NT2/D1 (cell line): ENCODE data around the gene B2M.
"Not testable (repeated sequence)": the region's sequence is repeated elsewhere in the genome, so short reads cannot be mapped to it uniquely, and the experiment has no call there.

Experiments
- DNase-seq: peaks from one replicate; pipeline ENCODE4 v3.0.0-alpha.2; 2011; ENCODE audit warnings: low read depth, low spot score
- H3K27me3 ChIP-seq: 2 replicates; pipeline ENCODE4 v1.6.0; 2011; ENCODE audit warnings: mild to moderate bottlenecking; ENCODE audit not compliant: insufficient read length, insufficient read depth
- H3K36me3 ChIP-seq: 2 replicates; pipeline ENCODE4 v1.6.1; 2011; ENCODE audit warnings: mild to moderate bottlenecking, low read length, mixed read lengths; ENCODE audit not compliant: insufficient read depth, insufficient read length
- H3K4me1 ChIP-seq: 2 replicates; pipeline ENCODE4 v1.5.1; 2011; ENCODE audit not compliant: insufficient read depth, insufficient read length
- H3K4me3 ChIP-seq: 2 replicates; pipeline ENCODE4 v1.5.1; 2011; ENCODE audit warnings: low read depth; ENCODE audit not compliant: insufficient read length
- H3K9ac ChIP-seq: 2 replicates; pipeline ENCODE4 v1.6.0; 2011; ENCODE audit warnings: low read depth; ENCODE audit not compliant: insufficient read length
- H3K9me3 ChIP-seq: 2 replicates; pipeline ENCODE4 v1.5.1; 2011; ENCODE audit warnings: mild to moderate bottlenecking, low read length; ENCODE audit not compliant: insufficient read depth
- SUZ12 ChIP-seq: IDR thresholded peaks from 2 replicates; pipeline ENCODE4 v1.6.1; 2011; ENCODE audit not compliant: insufficient read length, insufficient read depth; ENCODE audit errors: extremely low read depth
- YY1 ChIP-seq: IDR thresholded peaks from 2 replicates; pipeline ENCODE4 v1.6.1; 2011; ENCODE audit not compliant: insufficient read length, insufficient read depth
- ZNF274 ChIP-seq: IDR thresholded peaks from 2 replicates; pipeline ENCODE4 v1.6.1; 2011; ENCODE audit warnings: mild to moderate bottlenecking, low read depth, low read length

Gene B2M

DNA sequence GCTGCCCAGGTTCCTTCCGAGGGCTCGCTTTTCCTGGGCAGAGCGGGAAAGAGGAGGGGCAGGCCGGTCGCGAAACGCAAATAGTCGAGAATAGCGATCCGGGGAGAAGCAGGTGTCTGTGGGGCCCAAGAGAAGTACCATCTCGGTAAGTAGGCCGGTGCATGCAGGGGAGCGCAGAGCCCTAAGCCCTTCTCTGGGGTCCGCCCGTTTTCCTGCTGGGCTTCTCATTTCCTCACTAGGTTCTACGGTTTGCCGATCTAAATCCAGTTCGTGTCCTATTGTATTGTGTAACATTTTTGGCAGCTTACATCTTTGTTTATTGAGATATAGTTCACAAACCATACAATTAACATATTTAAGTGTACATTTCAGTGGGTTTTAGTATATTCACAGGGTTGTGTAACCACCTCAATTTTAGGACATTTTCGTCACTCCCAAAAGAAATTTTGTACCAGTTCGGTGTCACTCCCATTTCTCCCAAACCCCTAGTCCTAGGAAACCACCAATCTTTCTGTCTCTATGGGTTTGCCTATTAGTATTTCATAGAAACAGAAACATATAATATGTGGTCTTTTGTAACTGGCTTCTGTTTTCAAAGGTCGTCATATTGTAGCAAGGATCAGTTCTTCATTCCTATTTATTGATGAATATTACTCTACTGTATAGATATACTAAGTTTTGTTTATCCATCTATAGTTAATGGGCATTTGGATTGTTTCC, 18.3 kb downstream of the B2M start:
- TF ChIP-seq ZNF274 (no peak), SUZ12 (no peak)
- no peak for DNase-seq

DNA sequence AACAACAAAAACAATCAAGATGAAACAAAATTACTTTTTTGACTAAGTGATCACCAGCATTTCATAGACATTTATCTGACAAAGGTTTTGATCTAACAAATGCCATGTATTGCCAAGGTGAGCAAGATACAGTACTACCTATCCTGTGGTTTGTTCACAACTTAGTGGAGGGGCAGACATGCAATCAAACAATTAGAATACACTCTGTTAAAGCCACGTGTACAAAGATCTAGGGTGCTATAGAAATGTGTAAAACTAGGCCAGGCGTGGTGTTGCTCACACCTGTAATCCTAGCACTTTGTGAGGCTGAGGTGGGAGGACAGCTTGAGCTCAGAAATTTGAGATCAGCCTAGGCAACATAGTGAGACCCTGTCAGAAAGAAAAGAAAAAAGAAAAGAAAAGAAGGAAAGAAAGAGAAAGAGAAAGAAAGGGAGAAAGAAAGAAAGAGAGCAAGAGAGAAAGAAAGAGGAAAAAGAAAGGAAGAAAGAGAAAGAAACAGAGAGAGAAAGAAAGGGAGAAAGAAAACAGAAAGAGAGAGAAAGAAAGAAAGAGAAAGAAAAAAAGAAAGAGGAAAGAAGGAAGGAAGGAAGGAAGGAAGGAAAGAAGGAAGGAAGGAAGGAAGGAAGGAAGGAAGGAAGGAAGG, 23.6 kb downstream of the B2M start:
- TF ChIP-seq YY1 (no peak), SUZ12 (no peak)
- no peak overlapping the region for H3K9ac ChIP-seq
- peaks cover 8% of the 10 kb centered on the region for H3K36me3 ChIP-seq
- H3K27me3 ChIP-seq = peaks cover 2% of the 10 kb centered on the region
- H3K4me1 ChIP-seq = no peaks in the 10 kb centered on the region
- H3K4me3 ChIP-seq = no peak overlapping the region
- no peaks in the 10 kb centered on the region for H3K9me3 ChIP-seq
- no peak for DNase-seq

More for the DNA sequence above, 18.3 kb downstream of the B2M start:
- Histone ChIP-seq H3K9me3 (no peaks in the 10 kb centered on the region), H3K9ac (peak overlapping the region; percentile 80), H3K36me3 (peaks cover 8% of the 10 kb centered on the region), H3K4me1 (peaks cover 2% of the 10 kb centered on the region), H3K4me3 (peak overlapping the region; percentile 91), H3K27me3 (peaks cover 12% of the 10 kb centered on the region)

GRCh38 chr15:44735482-44736180, 24.3 kb downstream of the B2M start:
- no peak overlapping the region for H3K9ac ChIP-seq
- no peak for DNase-seq
- no peaks in the 10 kb centered on the region for H3K4me1 ChIP-seq
- H3K36me3 ChIP-seq = peaks cover 8% of the 10 kb centered on the region
- no peaks in the 10 kb centered on the region for H3K9me3 ChIP-seq
- no peaks in the 10 kb centered on the region for H3K27me3 ChIP-seq
- no peak overlapping the region for H3K4me3 ChIP-seq
- TF ChIP-seq YY1 (no peak), SUZ12 (no peak), ZNF274 (no peak)

GRCh38 chr15:44736181-44736765, 25.0 kb downstream of the B2M start, which contains the start of gene TRIM69:
TRIM69 (plus strand) TSS chr15:44736528; CDS start chr15:44736705, 177 bp downstream.
- Histone ChIP-seq H3K9ac (no peak within 1 kb of the TSS), H3K27me3 (no peaks in the 10 kb centered on the region), H3K4me3 (no peak within 1 kb of the TSS), H3K4me1 (no peaks in the 10 kb centered on the region), H3K9me3 (no peaks in the 10 kb centered on the region), H3K36me3 (peaks cover 7% of the 10 kb centered on the region)
- TF ChIP-seq ZNF274 = no peak
- no peak for DNase-seq

DNA sequence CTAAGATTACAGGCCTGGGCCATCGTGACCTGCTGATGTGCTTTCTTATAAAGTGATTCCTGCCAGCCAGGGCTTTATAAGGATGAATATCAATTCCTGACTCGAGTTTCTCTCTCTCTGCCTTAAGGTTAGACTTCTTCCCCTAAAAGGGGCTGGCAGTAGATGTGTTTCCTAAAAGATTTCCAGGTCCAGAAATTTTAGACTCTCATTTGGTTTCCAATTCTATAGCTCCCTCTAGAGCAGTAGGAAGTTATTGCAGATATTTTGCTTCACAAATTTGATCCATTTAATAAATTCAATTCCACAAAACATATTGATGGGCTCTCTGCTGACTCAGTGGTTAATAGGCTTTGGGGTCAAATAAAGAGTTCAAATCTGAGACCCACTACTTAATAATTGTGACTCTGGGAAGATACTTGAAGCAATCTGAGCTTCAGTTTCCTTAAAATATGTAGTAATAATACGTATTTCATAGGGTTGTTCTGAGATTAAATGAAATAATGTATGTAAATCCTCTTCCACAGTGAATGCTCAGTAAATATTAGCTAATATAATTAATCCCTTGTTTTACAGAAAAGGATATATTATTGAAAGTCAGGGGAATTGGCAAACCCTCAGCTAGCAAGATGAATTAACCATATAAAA, 27.1 kb downstream of the B2M start:
- no peak for DNase-seq

DNA sequence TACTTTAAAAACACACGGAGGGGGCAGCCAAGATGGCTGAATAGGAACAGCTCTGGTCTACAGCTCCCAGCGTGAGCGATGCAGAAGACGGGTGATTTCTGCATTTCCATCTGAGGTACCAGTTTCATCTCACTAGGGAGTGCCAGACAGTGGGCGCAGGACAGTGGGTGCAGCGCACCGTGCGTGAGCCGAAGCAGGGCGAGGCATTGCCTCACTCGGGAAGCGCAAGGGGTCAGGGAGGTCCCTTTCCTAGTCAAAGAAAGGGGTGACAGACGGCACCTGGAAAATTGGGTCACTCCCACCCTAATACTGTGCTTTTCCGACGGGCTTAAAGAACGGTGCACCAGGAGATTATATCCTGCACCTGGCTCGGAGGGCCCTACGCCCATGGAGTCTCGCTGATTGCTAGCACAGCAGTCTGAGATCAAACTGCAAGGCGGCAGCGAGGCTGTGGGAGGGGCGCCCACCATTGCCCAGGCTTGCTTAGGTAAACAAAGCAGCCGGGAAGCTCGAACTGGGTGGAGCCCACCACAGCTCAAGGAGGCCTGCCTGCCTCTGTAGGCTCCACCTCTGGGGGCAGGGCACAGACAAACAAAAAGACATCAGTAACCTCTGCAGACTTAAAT, 28.0 kb downstream of the B2M start:
- DNase-seq, H3K9me3 ChIP-seq, H3K27me3 ChIP-seq, H3K4me3 ChIP-seq, H3K4me1 ChIP-seq, H3K9ac ChIP-seq, H3K36me3 ChIP-seq: not testable (repeated sequence)

More for the DNA sequence above, 27.1 kb downstream of the B2M start:
- Histone ChIP-seq H3K9me3 (no peaks in the 10 kb centered on the region), H3K9ac (no peak overlapping the region), H3K4me1 (no peaks in the 10 kb centered on the region), H3K27me3 (no peaks in the 10 kb centered on the region), H3K36me3 (no peaks in the 10 kb centered on the region), H3K4me3 (no peak overlapping the region)
- TF ChIP-seq SUZ12 = no peak
- TF ChIP-seq ZNF274 = no peak
- no peak for TF ChIP-seq YY1

GRCh38 chr15:44743454-44743853, 32.1 kb downstream of the B2M start:
- not testable (repeated sequence) for H3K4me3 ChIP-seq, H3K9ac ChIP-seq, H3K36me3 ChIP-seq, H3K27me3 ChIP-seq, DNase-seq, H3K9me3 ChIP-seq, H3K4me1 ChIP-seq
